Neural progenitor cell (in vitro differentiated cells): ENCODE measurements around the gene SYT7.

Experiments
- EZH2 ChIP-seq: fragments of 200-600 bp; sonication (generic); IDR thresholded peaks from 2 replicates; pipeline ENCODE4 v1.6.1; 2017; ENCODE audit warnings: antibody characterized with exemption, mild to moderate bottlenecking, moderate library complexity
- TF ChIP-seq, protein P1 (sequence below): fragments of 200-600 bp; sonication (generic); IDR thresholded peaks from 2 replicates; pipeline ENCODE4 v1.5.1; 2017; ENCODE audit warnings: antibody characterized with exemption, mild to moderate bottlenecking

DNA sequence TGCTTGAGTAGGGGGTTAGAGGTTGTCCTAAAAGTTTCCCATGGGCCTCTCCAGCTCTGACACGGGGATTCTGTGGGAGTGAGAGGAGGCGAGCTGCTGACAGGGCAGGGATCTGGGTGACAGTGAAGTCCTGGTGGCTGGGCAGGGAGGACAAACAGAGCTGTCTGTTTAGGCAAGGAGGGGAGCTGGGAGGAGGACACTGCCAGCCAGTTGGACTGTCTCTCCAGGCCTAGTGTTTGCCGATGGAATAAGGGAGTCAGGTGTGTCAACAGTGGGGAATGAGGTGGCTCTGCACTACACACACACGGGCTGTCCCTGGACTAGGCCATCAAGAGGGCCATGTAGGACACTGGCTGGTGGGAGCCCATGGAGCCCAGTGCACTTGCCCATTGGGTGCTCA, 20.6 kb upstream of the SYT7 start:
- no peak for TF ChIP-seq EZH2
- TF ChIP-seq, protein P1, sequence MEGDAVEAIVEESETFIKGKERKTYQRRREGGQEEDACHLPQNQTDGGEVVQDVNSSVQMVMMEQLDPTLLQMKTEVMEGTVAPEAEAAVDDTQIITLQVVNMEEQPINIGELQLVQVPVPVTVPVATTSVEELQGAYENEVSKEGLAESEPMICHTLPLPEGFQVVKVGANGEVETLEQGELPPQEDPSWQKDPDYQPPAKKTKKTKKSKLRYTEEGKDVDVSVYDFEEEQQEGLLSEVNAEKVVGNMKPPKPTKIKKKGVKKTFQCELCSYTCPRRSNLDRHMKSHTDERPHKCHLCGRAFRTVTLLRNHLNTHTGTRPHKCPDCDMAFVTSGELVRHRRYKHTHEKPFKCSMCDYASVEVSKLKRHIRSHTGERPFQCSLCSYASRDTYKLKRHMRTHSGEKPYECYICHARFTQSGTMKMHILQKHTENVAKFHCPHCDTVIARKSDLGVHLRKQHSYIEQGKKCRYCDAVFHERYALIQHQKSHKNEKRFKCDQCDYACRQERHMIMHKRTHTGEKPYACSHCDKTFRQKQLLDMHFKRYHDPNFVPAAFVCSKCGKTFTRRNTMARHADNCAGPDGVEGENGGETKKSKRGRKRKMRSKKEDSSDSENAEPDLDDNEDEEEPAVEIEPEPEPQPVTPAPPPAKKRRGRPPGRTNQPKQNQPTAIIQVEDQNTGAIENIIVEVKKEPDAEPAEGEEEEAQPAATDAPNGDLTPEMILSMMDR, result no peak
